Keratinocyte (primary cell): ENCODE measurements around the gene KCNC1. TPM values are rescaled to one million over a fixed set of nuclear protein-coding genes. Genes with fewer than 3 reads are reported as not detected.

ENCODE experiments used
- DNase-seq: peaks from one replicate; pipeline ENCODE4 v3.0.0-alpha.2; 2011; ENCODE audit warnings: low read depth, missing footprints, low spot score
- FAIRE-seq: peaks from 2 replicates; lab custom pipeline; 2011; peaks lifted over from hg19 to GRCh38; lab: Jason Lieb, UNC
- H2AFZ ChIP-seq: 2 replicates; pipeline ENCODE4 v1.6.0; 2012; ENCODE audit warnings: low read length, control low read depth, inconsistent platforms; ENCODE audit not compliant: control insufficient read depth
- H3K27ac ChIP-seq: 2 replicates; pipeline ENCODE4 v1.5.1; 2011; ENCODE audit warnings: low read length; ENCODE audit not compliant: control insufficient read depth, insufficient read depth
- H3K27me3 ChIP-seq: 3 replicates; pipeline ENCODE4 v1.6.0; 2011; ENCODE audit warnings: low read length; ENCODE audit not compliant: control insufficient read depth, insufficient read depth; ENCODE audit errors: extremely low read depth
- H3K36me3 ChIP-seq, 2 experiments: 2 replicates in 1 of 2; 3 replicates in 1 of 2; pipeline ENCODE4 v1.5.1; 2011; ENCODE audit warnings: low read length in 2 of 2, mild to moderate bottlenecking in 1 of 2; ENCODE audit not compliant: control insufficient read depth in 2 of 2, insufficient read depth in 2 of 2; ENCODE audit errors: extremely low read depth in 1 of 2
- H3K4me1 ChIP-seq: 3 replicates; pipeline ENCODE4 v1.5.1; 2011; ENCODE audit warnings: low read length; ENCODE audit not compliant: control insufficient read depth, insufficient read depth; ENCODE audit errors: extremely low read depth
- H3K4me2 ChIP-seq: 3 replicates; pipeline ENCODE4 v1.6.0; 2011; ENCODE audit warnings: low read depth, low read length; ENCODE audit not compliant: control insufficient read depth, insufficient read depth; ENCODE audit errors: extremely low read depth
- H3K4me3 ChIP-seq, 3 experiments: fragments of 200-600 bp in 1 of 3; sonication (generic) in 1 of 3; 2 replicates in 2 of 3; 3 replicates in 1 of 3; pipeline ENCODE4 v1.5.1; 2011 to 2016; ENCODE audit warnings: low read length in 3 of 3, mild to moderate bottlenecking in 3 of 3, control low read depth in 2 of 3, inconsistent platforms in 1 of 3, low read depth in 1 of 3, mixed read lengths in 1 of 3, mixed run types in 1 of 3, moderate library complexity in 1 of 3; ENCODE audit not compliant: control insufficient read depth in 2 of 3, insufficient read depth in 2 of 3; ENCODE audit errors: extremely low read depth in 1 of 3
- H3K79me2 ChIP-seq: 2 replicates; pipeline ENCODE4 v1.6.0; 2012; ENCODE audit warnings: low read length; ENCODE audit not compliant: control insufficient read depth, insufficient read depth
- H3K9ac ChIP-seq: 3 replicates; pipeline ENCODE4 v1.6.0; 2011; ENCODE audit warnings: low read length; ENCODE audit not compliant: control insufficient read depth, insufficient read depth; ENCODE audit errors: extremely low read depth
- H3K9me1 ChIP-seq: 3 replicates; pipeline ENCODE4 v1.6.0; 2011; ENCODE audit warnings: low read length; ENCODE audit not compliant: control insufficient read depth, insufficient read depth; ENCODE audit errors: extremely low read depth
- H3K9me3 ChIP-seq: 2 replicates; pipeline ENCODE4 v1.5.1; 2012; ENCODE audit warnings: low read depth, low read length; ENCODE audit not compliant: control insufficient read depth
- H4K20me1 ChIP-seq: 3 replicates; pipeline ENCODE4 v1.6.0; 2011; ENCODE audit warnings: low read length; ENCODE audit not compliant: control insufficient read depth, insufficient read depth; ENCODE audit errors: extremely low read depth
- EZH2 ChIP-seq: IDR thresholded peaks from one replicate; pipeline ENCODE4 v1.6.1; 2012; ENCODE audit warnings: inconsistent platforms, mild to moderate bottlenecking, low read length, moderate library complexity
- dilution Hi-C: fragments of 300-500 bp; cut with MboI; formaldehyde crosslinking; loops from one replicate; pipeline ENCODE4 v1.7.0; 2020; ENCODE audit warnings: low sequenced_read_pairs; ENCODE audit not compliant: extremely low pct_ligation_motif_present
- polyA plus RNA-seq, 5 experiments: library from polyadenylated mRNA; depleted of rRNA in 3 of 5; stranded (reverse) in 3 of 5; stranded (forward) in 1 of 5; unstranded in 1 of 5; fragments of >200 nt; gene quantifications; 1 replicate in 1 of 5; 2 replicates in 3 of 5; 3 replicates in 1 of 5; pipeline versions ENCODE4 v1.2.1 to v1.2.3, GENCODE V29; 2011 to 2012; ENCODE audit warnings: missing spikeins in 2 of 5, low read depth in 1 of 5, low replicate concordance in 1 of 5
- TF ChIP-seq, protein P1 (sequence below), 3 experiments: IDR thresholded peaks in 1 of 3; conservative IDR thresholded peaks in 1 of 3; optimal IDR thresholded peaks in 1 of 3; 2 replicates in 2 of 3; 3 replicates in 1 of 3; pipeline versions ENCODE3 to v1.5.1; 2011; ENCODE audit warnings: low read length in 3 of 3, mild to moderate bottlenecking in 3 of 3, moderate library complexity in 2 of 3, control low read depth in 1 of 3, inconsistent platforms in 1 of 3; ENCODE audit not compliant: insufficient read depth in 2 of 3; ENCODE audit errors: extremely low read depth in 1 of 3

The KCNC1 gene
- polyA plus RNA-seq, 1 donor (not counting 4 experiments of a cell fraction or from before 2014, with no cell fraction given): not detected

GRCh38 chr11:17805043-17805442, 70.5 kb downstream of the KCNC1 start:
- Histone ChIP-seq H3K9me1 (no peaks in the 10 kb centered on the region), H3K4me2 (no peak overlapping the region), H3K9me3 (no peaks in the 10 kb centered on the region), H3K9ac (no peak overlapping the region), H4K20me1 (no peaks in the 10 kb centered on the region), H3K4me1 (peaks cover 3% of the 10 kb centered on the region), H2AFZ (no peak overlapping the region), H3K27me3 (no peaks in the 10 kb centered on the region), H3K36me3 (no peaks in the 10 kb centered on the region), H3K27ac (no peak overlapping the region), H3K4me3 (no peak overlapping the region), H3K79me2 (no peaks in the 10 kb centered on the region)
- DNase-seq (no peak), FAIRE-seq (no peak)
- TF ChIP-seq, protein P1, sequence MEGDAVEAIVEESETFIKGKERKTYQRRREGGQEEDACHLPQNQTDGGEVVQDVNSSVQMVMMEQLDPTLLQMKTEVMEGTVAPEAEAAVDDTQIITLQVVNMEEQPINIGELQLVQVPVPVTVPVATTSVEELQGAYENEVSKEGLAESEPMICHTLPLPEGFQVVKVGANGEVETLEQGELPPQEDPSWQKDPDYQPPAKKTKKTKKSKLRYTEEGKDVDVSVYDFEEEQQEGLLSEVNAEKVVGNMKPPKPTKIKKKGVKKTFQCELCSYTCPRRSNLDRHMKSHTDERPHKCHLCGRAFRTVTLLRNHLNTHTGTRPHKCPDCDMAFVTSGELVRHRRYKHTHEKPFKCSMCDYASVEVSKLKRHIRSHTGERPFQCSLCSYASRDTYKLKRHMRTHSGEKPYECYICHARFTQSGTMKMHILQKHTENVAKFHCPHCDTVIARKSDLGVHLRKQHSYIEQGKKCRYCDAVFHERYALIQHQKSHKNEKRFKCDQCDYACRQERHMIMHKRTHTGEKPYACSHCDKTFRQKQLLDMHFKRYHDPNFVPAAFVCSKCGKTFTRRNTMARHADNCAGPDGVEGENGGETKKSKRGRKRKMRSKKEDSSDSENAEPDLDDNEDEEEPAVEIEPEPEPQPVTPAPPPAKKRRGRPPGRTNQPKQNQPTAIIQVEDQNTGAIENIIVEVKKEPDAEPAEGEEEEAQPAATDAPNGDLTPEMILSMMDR (optimal IDR thresholded peaks at IDR 0.05 in 1 of 3, IDR thresholded peaks at IDR 0.05 in 1 of 3, conservative IDR thresholded peaks at IDR 0.05 in 1 of 3; ENCODE audit: extremely low read depth in 1 of 3, insufficient read depth in 2 of 3, low read length in 3 of 3): no peak
- TF ChIP-seq EZH2: no peak
- dilution Hi-C loops: no loop called here

DNA sequence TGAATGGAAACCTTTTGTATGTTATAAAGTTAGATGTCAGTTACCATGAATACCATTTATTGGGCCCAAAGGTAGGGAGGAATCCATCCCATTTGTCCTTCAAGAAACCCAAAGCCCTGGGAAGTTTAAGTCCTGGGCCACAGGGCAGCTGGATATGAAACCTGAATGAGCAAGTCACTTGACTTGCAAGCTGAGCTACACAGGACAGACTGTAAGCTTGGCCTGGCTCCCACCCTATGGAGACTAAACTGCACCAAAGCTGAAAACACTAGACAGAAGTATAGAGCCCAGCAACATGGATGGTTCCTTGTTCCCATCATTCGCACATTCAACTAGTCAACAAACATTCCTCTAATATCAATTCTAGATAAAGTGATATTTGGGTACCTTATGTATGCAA, 71.3 kb downstream of the KCNC1 start:
- Histone ChIP-seq H3K27ac (no peak overlapping the region), H3K4me3 (no peak overlapping the region), H3K4me2 (no peak overlapping the region), H2AFZ (no peak overlapping the region), H3K4me1 (peaks cover 9% of the 10 kb centered on the region), H4K20me1 (no peaks in the 10 kb centered on the region), H3K9me1 (peaks cover 3% of the 10 kb centered on the region), H3K9me3 (no peaks in the 10 kb centered on the region), H3K79me2 (no peaks in the 10 kb centered on the region), H3K36me3 (no peaks in the 10 kb centered on the region), H3K9ac (no peak overlapping the region), H3K27me3 (no peaks in the 10 kb centered on the region)
- DNase-seq: no peak
- FAIRE-seq: no peak
- TF ChIP-seq, protein P1 (optimal IDR thresholded peaks at IDR 0.05 in 1 of 3, IDR thresholded peaks at IDR 0.05 in 1 of 3, conservative IDR thresholded peaks at IDR 0.05 in 1 of 3; ENCODE audit: extremely low read depth in 1 of 3, insufficient read depth in 2 of 3, low read length in 3 of 3): no peak
- TF ChIP-seq EZH2: no peak
- dilution Hi-C loops: no loop called here
